IPS-NIHi7 (cell line): ENCODE results near the gene SIK3.

ENCODE experiments used
- DNase-seq: peaks from one replicate; pipeline ENCODE4 v3.0.0; 2012; ENCODE audit warnings: mixed read lengths; ENCODE audit errors: extremely low spot score

The SIK3 gene

GRCh38 chr11:116970485-116971292, 127.5 kb downstream of the SIK3 start:
- DNase-seq: no peak

GRCh38 chr11:116969694-116970093, 128.5 kb downstream of the SIK3 start:
- no peak for DNase-seq

DNA sequence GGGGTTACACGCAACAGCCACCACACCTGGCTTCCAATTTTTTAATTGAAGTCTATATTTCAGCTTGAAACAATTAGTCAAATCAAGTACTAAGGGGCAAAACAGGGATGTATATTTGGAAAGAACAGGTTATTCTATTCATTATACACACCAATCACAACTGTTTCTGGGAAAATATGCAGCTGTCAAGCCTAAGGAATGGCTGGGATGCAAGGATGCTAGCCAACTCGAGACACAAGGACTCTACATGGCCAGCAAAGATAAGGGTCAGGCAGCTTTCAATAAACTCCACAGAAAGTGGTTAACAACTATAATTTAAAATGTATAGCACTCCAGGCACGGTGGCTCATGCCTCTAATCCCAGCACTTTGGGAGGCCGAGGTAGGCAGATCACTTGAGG, 134.0 kb downstream of the SIK3 start:
- DNase-seq: no peak

GRCh38 chr11:116963813-116964212, 134.4 kb downstream of the SIK3 start:
- no peak for DNase-seq

GRCh38 chr11:116962108-116962507, 136.1 kb downstream of the SIK3 start:
- DNase-seq: no peak

GRCh38 chr11:116960930-116961329, 137.3 kb downstream of the SIK3 start:
- peak; percentile 20 for DNase-seq

DNA sequence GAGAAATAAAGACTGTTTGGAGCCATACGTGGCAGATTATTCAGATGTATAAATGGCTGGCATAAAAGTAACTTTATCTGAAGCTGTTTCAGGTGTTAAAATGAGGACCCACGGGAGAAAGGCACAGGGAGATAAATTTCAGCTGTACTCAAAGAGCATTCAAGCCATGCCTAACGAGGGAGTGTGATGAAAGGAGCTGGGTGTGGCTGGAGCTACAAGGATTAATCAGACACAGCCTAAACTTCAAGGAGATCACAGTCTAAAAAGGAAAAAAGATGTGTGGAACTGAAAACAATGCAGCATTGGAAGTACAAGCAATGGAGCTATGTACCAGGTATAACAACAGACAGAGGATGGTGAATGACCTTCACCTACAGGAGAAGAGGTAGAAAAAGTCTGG, 140.0 kb downstream of the SIK3 start:
- DNase-seq: no peak

DNA sequence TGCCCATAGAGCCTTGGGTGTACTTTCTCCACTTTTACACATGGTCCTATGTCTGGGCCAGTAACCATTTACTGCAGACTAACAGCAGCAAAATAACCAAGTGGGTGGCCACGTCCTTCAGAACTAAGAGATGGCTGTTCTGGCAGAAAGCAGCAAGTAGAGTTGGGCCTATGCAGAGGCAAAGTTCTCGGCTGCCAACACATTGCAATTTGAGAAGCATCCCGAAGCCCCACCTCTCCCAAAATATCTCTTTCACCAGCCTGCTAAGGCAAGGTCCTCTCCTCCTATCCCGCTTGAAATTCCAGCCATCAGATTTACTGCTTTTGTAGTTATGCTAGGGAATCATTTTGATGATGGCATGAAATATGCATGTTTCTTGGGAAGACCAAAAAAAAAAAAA, 142.3 kb downstream of the SIK3 start:
- DNase-seq: no peak

GRCh38 chr11:116955548-116955947, 142.7 kb downstream of the SIK3 start:
- no peak for DNase-seq

DNA sequence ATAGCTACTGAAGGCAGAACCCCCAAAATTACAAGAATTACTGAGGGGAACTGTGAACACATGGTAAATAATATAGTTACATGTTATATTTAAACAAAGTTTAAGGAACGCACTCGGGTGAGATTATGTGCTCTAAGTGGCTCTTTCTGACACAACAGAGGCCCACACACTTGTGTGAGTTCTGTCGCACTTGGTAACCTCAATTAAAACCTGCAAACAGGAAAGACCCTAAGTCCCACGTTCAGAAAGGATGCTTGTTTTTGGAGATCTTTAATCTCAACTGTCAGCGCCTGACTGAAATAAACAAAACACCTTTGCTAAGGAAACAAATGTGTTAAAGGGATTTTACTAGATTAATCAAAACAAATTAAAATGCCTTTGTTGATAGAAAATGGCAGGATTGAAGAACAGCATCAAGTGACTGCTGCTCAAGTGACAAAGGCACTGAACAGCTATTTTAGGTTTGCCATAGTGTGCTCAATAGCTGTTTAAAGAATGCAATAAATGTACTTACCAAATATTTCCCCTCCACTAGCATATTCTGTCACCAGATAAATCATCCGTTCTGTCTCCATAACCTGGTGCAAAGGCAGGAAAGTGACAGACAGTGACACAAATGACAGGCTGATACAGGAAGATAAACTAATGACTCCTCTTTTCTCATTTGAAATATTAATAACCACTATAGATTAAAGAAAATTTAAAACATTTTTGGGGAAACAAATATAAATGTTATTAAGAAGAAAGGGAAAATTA, 144.5 kb downstream of the SIK3 start:
- DNase-seq: no peak

GRCh38 chr11:116951762-116952161, 146.5 kb downstream of the SIK3 start:
- no peak for DNase-seq

DNA sequence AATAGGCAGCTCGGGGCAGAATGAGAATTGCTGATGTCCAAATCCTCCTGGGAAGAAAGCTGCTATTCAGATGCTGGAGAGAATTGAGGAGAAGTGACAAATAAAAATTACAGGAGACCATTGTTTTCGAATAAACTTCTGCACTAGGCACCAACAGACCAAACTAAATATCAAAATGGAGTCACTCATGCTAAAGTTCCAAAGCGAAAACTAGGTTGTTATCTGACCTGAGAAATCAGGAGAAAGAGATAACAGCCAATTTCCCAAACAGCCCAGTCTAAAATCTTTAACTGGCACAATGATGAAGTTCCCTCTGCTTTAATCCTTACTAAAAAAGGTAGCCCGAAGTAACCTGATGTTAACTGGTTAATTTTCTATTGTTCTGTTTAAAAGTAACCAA, 148.0 kb downstream of the SIK3 start:
- no peak for DNase-seq

DNA sequence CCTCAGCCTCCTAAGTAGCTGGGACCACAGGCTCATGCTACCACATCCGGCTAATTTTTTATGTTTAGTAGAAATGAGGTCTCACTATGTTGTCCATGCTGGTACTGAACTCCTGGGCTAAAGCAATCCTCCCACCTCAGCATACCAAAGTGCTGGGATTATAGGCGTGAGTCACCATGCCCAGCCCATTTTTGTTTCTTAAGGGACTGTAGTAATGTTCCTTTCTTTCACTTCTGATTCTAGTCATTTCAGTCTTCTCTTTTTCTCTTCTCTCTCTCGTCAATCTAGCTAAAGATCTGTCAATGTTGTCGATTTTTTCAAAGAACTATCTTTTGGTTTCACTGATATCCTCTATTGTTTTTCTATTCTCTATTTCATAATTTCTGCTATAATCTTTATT, 149.8 kb downstream of the SIK3 start:
- no peak for DNase-seq

DNA sequence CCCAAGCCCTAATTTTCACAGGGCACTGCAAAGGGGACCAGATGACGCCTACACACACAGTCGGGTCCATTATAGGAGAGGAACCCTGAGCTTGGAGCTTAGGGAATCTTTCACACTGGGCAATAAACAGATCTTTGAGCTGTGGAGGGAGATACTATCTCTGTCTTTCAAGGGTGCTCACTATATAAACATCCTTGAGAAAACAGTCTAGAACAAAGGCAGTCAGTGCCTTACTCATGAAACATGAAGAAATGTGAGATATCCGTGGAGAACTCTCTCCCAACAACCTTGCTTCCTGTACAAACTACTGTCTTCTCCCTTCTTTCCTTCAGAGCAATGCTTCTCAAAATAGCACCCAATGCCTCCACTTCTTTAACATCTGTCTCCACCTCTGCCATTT, 151.8 kb downstream of the SIK3 start:
- no peak for DNase-seq

DNA sequence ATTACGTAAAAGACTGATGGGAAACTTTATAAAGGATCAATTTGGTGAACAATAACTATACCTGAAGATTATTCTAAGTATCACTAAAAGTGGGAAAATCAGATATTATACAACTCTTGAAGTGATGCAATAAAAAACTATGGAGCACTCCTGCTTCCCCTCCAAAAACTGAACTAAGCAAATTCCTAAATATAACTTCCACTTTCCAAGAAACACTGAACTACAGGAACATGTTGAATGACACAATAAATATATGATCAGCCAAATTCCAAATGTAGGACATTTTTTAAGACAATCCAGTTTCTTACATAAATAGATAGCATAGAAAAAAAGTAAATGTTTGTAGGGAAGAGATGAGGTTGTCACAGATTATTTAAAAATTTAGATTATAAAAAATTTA, 158.7 kb downstream of the SIK3 start:
- no peak for DNase-seq

DNA sequence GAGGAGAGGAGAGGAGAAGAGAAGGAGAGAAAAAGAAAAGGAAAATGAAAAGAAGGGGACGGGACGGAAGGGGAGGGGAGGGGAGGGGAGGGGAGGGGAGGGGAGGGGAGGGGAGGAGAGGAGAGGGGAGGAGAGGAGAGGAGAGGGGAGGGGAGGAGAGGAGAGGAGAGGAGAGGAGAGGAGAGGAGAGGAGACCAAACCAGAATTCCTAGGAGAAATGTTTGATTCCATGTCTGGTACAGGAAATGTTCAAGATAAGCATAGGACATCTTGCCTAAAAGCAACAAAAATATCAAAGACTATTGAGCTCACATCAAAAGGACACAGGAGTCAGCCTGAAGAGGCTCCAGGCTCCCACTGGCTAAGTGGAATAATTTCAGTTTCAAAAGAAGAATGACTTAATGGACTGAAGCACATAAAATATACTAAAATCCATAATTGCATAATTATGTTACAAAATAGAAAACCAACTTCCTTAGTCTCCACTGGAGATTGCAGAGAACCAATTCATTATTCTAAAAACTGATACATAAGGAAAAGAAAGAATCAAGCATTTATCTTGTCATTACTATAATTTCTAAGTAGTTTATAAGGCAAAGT, 159.7 kb downstream of the SIK3 start:
- DNase-seq: no peak

- DNase-seq: no peak
Measured at GRCh38 chr11:116936754-116937446, 161.3 kb downstream of the SIK3 start.

DNA sequence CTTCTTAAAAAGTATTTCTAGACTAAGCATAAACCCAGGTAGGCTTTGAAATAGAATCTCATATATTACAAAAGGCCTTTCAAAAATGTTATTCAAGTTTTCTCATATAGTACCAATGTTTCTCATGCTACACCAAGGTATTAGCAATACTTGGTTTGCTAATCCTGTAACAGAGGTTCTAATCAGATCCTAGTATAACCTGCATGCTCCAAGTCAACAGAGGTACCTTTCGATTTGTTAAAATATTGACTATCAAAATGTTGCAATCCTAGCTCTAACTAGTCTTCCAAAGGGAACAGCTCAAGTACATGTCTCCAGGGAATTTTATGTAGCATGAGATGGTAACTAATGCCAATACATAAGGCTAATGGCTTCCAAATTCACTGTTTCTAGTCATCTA, 162.7 kb downstream of the SIK3 start:
- DNase-seq: no peak

- no peak for DNase-seq
Measured at GRCh38 chr11:116935089-116935488, 163.1 kb downstream of the SIK3 start.

DNA sequence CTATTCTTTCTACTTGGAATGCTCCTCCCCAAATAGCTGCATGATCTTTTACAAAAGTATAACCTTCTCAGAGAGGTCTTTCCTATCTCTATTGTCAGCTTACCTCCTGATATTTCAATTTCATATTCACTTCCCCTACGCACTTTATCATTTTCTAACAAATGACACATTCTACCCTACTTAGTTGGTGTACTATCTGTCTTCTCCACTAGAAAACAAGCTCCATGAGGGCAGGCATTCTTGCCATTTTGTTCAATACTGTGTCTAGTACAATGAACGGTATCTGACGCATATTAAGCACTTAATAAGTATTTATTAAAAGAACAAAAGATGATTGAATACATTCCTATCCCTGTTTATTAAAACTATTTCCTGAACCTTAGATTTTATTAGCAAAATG, 164.3 kb downstream of the SIK3 start:
- no peak for DNase-seq

- no peak for DNase-seq
Measured at GRCh38 chr11:116932181-116932580, 166.0 kb downstream of the SIK3 start.

GRCh38 chr11:116931206-116931953, 166.8 kb downstream of the SIK3 start:
- no peak for DNase-seq
